Neural cell (in vitro differentiated cells): ENCODE results near the gene UBFD1.

Experiments used
- EZH2 ChIP-seq: fragments of 200-600, 300-800 bp; shearing (Covaris generic), sonication (generic); IDR thresholded peaks from 2 replicates; pipeline ENCODE4 v1.6.1; 2014; ENCODE audit warnings: antibody characterized with exemption, low read length, borderline replicate concordance, mild to moderate bottlenecking; ENCODE audit not compliant: insufficient read depth, poor library complexity, severe bottlenecking
- MXI1 ChIP-seq: fragments of 450-650 bp; conservative IDR thresholded peaks from 2 replicates; pipeline ENCODE4 v1.6.1; 2014; ENCODE audit warnings: antibody characterized with exemption, mild to moderate bottlenecking; ENCODE audit not compliant: poor library complexity, severe bottlenecking
- POLR2AphosphoS5 ChIP-seq: IDR thresholded peaks from 2 replicates; pipeline ENCODE4 v1.6.1; 2012
- SMC3 ChIP-seq: fragments of 450-650 bp; conservative IDR thresholded peaks from 2 replicates; pipeline ENCODE4 v1.6.1; 2014; ENCODE audit warnings: antibody characterized with exemption, mild to moderate bottlenecking, moderate library complexity; ENCODE audit not compliant: poor library complexity
- TF ChIP-seq, protein P1 (sequence below): fragments of 450-650 bp; IDR thresholded peaks from 2 replicates; pipeline ENCODE4 v1.5.1; 2014; ENCODE audit warnings: antibody characterized with exemption, mild to moderate bottlenecking, moderate library complexity; ENCODE audit not compliant: poor library complexity, severe bottlenecking

DNA sequence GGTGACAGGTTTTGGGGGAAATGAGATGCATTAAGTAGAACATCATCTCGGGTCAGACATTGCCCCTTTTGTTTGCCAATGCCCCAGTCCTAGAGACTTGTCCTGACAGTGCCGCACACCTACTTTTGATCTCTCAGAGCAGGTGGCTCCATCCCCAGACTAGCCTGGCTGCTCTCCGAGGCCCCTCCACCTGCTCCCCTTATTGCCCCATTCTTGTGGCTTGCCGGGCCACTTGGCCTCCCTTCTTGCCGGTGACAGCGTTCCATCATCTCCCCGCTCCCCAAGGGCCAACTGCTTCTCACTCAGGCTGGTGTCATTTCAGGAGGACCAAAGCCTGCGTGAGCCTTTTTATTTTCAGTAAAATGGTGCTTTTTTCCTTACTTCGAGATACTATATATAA lies 14.9 kb downstream of the UBFD1 start:
- TF ChIP-seq, protein P1, sequence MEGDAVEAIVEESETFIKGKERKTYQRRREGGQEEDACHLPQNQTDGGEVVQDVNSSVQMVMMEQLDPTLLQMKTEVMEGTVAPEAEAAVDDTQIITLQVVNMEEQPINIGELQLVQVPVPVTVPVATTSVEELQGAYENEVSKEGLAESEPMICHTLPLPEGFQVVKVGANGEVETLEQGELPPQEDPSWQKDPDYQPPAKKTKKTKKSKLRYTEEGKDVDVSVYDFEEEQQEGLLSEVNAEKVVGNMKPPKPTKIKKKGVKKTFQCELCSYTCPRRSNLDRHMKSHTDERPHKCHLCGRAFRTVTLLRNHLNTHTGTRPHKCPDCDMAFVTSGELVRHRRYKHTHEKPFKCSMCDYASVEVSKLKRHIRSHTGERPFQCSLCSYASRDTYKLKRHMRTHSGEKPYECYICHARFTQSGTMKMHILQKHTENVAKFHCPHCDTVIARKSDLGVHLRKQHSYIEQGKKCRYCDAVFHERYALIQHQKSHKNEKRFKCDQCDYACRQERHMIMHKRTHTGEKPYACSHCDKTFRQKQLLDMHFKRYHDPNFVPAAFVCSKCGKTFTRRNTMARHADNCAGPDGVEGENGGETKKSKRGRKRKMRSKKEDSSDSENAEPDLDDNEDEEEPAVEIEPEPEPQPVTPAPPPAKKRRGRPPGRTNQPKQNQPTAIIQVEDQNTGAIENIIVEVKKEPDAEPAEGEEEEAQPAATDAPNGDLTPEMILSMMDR, result no peak
- TF ChIP-seq POLR2AphosphoS5, result no peak
- TF ChIP-seq MXI1, result no peak
- no peak for TF ChIP-seq EZH2
- no peak for TF ChIP-seq SMC3
